HG02870 (cell line): ENCODE data around the gene RPRM.
"Not testable (repeated sequence)": the region's sequence is repeated elsewhere in the genome, so short reads cannot be mapped to it uniquely, and the experiment has no call there.

Experiments
- ATAC-seq: cut with Tn5 transposase; IDR thresholded peaks from one replicate; pipeline ENCODE4 v1.9.1; 2021; ENCODE audit warnings: mild to moderate bottlenecking, moderate library complexity; ENCODE audit not compliant: unreplicated experiment

Gene RPRM

GRCh38 chr2:153461453-153461852, 17.1 kb downstream of the RPRM start:
- ATAC-seq = no peak

- ATAC-seq = no peak
These were observed 22.7 kb downstream of the RPRM start for GRCh38 chr2:153455861-153456260.

- ATAC-seq = no peak
These were observed 23.2 kb downstream of the RPRM start for GRCh38 chr2:153455403-153455802.

GRCh38 chr2:153451611-153452010, 27.0 kb downstream of the RPRM start:
- ATAC-seq = no peak

GRCh38 chr2:153443106-153443505, 35.5 kb downstream of the RPRM start:
- ATAC-seq = no peak

DNA sequence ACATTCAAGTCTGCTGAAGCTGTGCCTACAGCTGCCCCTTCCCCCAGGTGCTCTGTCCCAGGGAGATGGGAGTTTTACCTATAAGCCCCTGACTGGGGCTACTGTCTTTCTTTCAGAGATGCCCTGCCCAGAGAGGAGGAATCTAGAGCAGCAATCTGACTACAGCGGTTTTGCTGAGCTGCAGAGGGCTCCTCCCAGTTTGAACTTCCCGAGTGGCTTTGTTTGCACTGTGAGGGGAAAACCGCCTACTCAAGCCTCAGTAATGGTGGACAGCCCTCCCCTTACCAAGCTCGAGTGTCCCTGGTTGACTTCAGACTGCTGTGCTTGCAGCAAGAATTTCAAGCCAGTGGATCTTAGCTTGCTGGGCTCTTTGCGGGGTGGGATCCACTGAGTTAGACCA, 35.9 kb downstream of the RPRM start:
- ATAC-seq = not testable (repeated sequence)

GRCh38 chr2:153440090-153440489, 38.5 kb downstream of the RPRM start:
- not testable (repeated sequence) for ATAC-seq

DNA sequence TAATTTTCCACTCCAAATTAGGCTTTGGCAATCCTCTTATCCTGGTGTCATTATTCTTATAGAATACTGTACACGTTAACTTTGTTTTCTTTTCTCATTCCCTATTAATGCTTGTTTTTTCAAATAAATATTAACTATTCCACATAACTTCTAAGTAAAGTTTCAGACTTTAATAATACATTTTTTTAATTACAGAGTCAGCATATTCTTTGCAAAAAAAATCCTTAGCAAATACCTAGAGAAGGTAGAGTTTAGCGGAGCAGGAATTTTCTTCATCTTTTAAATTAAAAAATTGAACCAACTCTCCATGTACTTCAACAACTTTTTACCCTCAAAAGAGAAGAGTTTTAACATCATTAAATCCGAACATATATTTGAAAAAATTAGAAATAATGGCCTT, 45.2 kb downstream of the RPRM start:
- no peak for ATAC-seq

- ATAC-seq = no peak
These were observed 46.2 kb downstream of the RPRM start for GRCh38 chr2:153432381-153432780.

- ATAC-seq = no peak
These were observed 47.4 kb downstream of the RPRM start for GRCh38 chr2:153431114-153431513.
